ENCODE measurements around the gene ZFYVE28.
A peak's percentile ranks its signal among the peaks of the same experiment; 100 is the strongest.

ZFYVE28 gene

GRCh38 chr4:2261110-2261852 is 157.2 kb downstream of the ZFYVE28 start:
- Histone ChIP-seq H3K27ac (no peak overlapping the region), H3K4me1 (peaks cover 15% of the 10 kb centered on the region), H3K36me3 (ENCODE audit: control insufficient read depth, insufficient read depth, low read length) (no peaks in the 10 kb centered on the region), H3K9ac (no peak overlapping the region), H3K4me3 (ENCODE audit: low read depth, low read length) (peak overlapping the region; percentile 86), H3K79me2 (peaks cover 5% of the 10 kb centered on the region), H2AFZ (no peak overlapping the region), H3K9me3 (ENCODE audit: control insufficient read depth, low read length) (no peaks in the 10 kb centered on the region), H3K4me2 (ENCODE audit: low read length) (peak overlapping the region; percentile 89), H3K27me3 (ENCODE audit: control insufficient read depth, insufficient read depth, low read length) (no peaks in the 10 kb centered on the region)
- no peak for TF ChIP-seq CTCF (IDR thresholded peaks at IDR 0.05)

- TF ChIP-seq CTCF (IDR thresholded peaks at IDR 0.05): no peak
- Histone ChIP-seq H3K27ac (no peak overlapping the region), H2AFZ (no peak overlapping the region), H3K9me3 (ENCODE audit: control insufficient read depth, low read length) (no peaks in the 10 kb centered on the region), H3K27me3 (ENCODE audit: control insufficient read depth, insufficient read depth, low read length) (no peaks in the 10 kb centered on the region), H3K4me3 (ENCODE audit: low read depth, low read length) (peak overlapping the region; percentile 86), H3K9ac (no peak overlapping the region), H3K4me1 (peaks cover 12% of the 10 kb centered on the region), H3K79me2 (peaks cover 5% of the 10 kb centered on the region), H3K4me2 (ENCODE audit: low read length) (peak overlapping the region; percentile 89), H3K36me3 (ENCODE audit: control insufficient read depth, insufficient read depth, low read length) (no peaks in the 10 kb centered on the region)
Observed at GRCh38 chr4:2260344-2261109, 157.9 kb downstream of the ZFYVE28 start.

GRCh38 chr4:2259541-2260343 is 158.7 kb downstream of the ZFYVE28 start:
- Histone ChIP-seq H3K9me3 (ENCODE audit: control insufficient read depth, low read length) (no peaks in the 10 kb centered on the region), H3K4me3 (ENCODE audit: low read depth, low read length) (peak overlapping the region; percentile 86), H2AFZ (no peak overlapping the region), H3K36me3 (ENCODE audit: control insufficient read depth, insufficient read depth, low read length) (no peaks in the 10 kb centered on the region), H3K9ac (no peak overlapping the region), H3K4me1 (peaks cover 12% of the 10 kb centered on the region), H3K27ac (no peak overlapping the region), H3K79me2 (peaks cover 5% of the 10 kb centered on the region), H3K27me3 (ENCODE audit: control insufficient read depth, insufficient read depth, low read length) (no peaks in the 10 kb centered on the region), H3K4me2 (ENCODE audit: low read length) (peak overlapping the region; percentile 9)
- no peak for TF ChIP-seq CTCF (IDR thresholded peaks at IDR 0.05)

GRCh38 chr4:2259036-2259540 is 159.4 kb downstream of the ZFYVE28 start:
- TF ChIP-seq CTCF (IDR thresholded peaks at IDR 0.05): no peak
- Histone ChIP-seq H3K27me3 (ENCODE audit: control insufficient read depth, insufficient read depth, low read length) (no peaks in the 10 kb centered on the region), H3K9me3 (ENCODE audit: control insufficient read depth, low read length) (no peaks in the 10 kb centered on the region), H3K4me2 (ENCODE audit: low read length) (no peak overlapping the region), H3K36me3 (ENCODE audit: control insufficient read depth, insufficient read depth, low read length) (no peaks in the 10 kb centered on the region), H3K27ac (no peak overlapping the region), H3K79me2 (peaks cover 5% of the 10 kb centered on the region), H3K4me3 (ENCODE audit: low read depth, low read length) (no peak overlapping the region), H3K4me1 (peaks cover 12% of the 10 kb centered on the region), H2AFZ (no peak overlapping the region), H3K9ac (no peak overlapping the region)
